Iris pigment epithelial cell (primary cell): ENCODE results near the gene VANGL1.
A peak's percentile ranks its signal among the peaks of the same experiment; 100 is the strongest.

ENCODE experiments used
- DNase-seq: peaks from one replicate; pipeline ENCODE4 v3.0.0-alpha.2; 2011; ENCODE audit warnings: low read depth

VANGL1 gene

GRCh38 chr1:115644109-115644508 is 2.3 kb downstream of the VANGL1 start:
- no peak for DNase-seq

DNA sequence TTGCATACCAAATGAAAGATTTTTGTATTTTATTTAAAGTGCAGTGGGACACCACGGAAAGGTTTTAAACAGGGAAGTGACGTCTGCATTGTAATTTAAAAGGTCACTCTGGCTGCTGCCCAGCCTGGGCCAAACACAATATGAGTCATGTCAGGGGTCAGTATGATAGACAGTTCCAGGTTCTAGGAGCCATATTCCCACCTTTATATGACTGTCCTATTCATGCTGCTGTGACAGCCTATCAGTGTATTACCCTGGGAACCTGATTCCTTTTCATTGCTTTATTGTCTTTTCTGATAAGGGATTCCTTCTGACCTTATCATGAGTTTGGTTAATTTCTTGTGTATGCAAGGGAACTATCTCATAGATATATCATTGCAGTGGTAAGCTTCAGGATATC is 5.3 kb downstream of the VANGL1 start:
- DNase-seq = peak; percentile 44

GRCh38 chr1:115647507-115647906 is 5.7 kb downstream of the VANGL1 start:
- no peak for DNase-seq

GRCh38 chr1:115647919-115648650 is 6.3 kb downstream of the VANGL1 start:
- DNase-seq = no peak

DNA sequence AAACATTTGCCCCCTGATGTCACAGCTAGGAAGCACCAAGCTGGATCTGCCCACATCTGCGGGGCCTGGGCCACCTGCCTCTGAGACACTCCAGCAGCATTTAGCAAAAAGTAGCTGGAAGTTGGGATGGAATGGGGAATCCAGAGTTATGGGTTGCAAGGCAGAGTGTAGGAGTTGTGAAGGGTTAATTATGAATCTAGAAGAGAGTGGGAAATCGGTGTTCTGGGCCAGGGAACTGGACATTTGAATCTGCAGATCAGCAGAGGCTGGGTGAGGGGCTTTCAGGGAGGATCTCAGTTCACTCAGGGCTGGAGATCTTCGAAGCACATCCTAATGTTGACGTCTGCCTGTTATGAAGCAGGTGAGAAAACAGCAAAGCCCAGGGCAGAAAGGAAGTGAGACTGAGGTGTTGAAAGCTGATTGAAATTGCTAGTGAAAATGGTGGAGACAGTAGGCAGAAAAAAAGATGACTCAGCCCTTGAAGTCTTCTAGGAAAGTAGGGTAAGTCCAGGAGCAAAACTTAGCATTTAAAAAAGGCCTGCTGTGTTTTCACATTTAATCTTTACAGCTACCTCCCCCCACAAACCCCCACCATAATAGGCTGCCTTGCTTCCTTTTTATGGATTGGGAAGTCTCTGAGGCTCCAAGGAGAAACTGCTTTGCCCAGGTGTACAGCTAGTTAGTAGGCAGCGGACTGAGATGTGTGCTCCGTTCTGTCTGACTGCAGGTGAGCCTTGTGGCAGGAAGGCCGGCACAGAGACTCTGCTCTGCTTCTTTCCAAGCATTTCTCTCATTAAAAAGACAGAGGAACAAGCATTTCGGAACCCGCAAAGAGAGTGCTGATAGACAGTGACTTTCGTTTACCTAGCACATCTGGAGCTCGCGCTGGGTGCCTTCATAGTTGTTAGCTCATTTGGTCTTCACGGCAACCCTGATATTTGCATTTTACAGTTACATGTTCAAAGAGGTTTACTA is 7.2 kb downstream of the VANGL1 start:
- peak; percentile 39 for DNase-seq

DNA sequence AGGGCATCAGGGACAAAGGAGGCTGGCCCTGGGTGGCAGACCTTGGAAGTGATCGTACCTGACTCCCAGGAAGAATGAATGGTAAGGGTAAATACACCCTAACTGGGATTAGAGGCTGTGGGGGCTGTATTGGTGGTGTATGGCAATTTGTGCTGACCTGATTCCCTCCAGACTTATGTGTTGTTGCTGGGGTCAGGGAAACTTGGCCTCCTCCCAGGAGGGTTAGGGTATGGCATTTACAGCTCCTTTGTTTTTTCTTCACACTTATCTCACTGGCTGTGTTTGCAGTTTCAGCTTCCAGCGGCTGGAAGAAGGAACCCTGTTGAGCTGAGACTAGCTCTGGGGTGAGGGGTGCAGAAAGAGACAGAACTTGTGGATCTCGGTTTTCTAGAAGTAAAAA is 8.2 kb downstream of the VANGL1 start:
- DNase-seq = no peak

DNA sequence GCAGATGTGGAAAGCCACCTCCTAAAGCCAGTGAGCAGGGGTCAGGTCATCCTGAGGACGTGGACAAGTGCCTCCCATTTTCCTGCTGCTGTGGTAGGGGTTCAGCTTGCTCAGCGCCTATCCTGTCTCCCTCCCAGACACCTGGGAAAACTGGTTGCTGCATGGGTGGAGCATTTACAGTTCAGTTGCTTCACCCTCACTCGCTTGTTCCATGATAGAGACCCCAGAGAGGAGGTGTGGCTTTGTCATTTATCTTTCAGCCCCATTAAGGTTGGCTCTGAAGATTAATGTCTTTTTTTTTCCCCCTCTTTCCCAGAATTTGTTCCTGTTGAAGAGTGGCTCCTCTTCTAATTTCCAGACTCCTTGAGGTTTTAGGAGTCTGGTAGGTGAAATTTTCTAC is 9.2 kb downstream of the VANGL1 start:
- DNase-seq = no peak

DNA sequence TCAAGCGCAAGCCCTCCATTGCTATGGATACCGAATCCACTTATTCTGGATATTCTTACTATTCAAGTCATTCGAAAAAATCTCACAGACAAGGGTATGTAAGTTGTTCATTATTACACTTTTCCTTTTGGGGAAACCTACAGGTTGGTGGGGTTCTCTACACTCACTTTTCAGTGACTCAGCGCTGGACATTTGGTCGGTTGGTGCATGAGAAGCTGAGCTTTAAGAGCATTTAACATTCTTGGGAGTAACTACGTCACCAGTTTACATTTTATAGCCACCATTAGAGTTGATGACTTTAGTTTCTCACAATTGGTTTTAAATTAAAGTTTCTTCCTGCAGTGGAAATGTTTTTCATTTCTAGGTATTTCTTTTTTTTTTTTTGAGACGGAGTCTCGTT is 9.6 kb downstream of the VANGL1 start:
- no peak for DNase-seq

DNA sequence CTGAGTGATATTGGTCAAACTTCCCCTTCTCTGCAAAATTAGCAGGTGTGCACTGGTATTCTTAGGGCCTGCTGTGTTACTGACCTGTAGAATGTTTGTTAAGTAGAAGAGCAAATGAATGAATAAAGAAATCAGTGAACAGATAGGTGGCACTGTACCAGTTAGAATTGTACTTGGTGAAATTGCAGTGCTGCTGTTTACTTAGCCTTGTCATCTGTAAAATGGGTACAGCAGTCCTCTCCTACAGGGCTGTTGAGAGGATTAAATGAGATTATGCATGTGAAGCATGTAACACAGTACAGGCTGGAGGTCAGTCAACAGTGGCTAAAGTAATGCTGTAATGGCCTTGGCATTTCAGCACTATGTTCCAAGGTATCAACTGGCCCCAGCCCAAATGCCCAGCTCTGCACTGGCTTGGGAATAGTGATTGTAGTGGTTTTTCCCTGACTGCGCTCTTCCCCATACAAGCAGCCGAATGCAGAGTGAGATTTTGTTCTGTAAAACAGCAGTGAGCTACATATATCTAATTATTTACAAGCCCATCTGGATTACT is 10.5 kb downstream of the VANGL1 start:
- DNase-seq = no peak

DNA sequence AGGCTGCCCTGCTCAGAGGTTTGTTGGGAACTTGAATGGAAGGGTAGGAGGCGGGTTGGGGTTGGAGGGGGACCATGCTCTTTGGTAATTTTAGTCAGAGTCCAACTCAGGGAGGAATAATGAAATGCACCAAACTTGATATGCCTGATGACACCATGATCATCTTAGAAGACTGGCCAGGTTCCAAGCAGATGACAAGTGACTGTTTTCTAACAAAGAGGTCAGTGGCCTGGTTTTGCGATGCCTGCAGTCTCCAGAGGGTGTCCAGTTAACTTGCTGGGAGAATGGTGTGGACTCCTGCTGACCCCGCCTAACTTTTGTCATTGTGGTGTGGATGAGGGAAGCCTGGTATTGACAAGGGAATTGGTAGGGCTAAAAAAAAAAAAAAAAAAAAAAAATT is 12.4 kb downstream of the VANGL1 start:
- no peak for DNase-seq

DNA sequence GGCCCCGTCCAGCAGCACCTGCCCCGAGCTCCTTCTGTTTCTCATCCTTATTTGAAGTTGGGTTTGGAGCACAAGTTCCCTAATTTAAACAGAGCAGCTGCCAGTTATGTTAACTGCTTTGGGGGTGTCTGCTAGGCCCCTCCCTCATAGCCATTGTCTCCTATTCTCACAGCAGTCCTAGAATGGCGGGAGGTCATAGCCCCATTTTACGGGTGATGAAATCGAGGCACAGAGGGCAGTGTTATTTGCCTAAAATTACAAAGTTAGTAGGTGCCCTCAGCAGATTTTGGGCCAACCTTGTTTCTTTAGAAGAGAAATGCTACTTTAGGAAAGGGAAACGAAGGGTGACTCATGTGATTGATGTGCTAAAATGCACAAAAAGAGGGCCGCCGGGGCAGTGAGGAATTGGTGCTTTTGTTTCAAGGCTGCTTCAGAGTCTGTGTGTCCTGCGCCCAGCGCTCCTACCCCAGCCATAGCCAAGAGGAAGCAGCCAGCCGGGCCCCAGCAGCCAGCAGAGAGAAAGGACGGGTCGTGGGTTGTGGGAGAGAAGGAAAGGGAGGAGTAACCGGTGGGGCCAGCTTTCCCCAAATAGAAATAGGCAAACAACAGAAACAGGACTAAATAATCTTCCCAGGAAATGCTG is 13.0 kb downstream of the VANGL1 start:
- peak; percentile 8 for DNase-seq

- DNase-seq = no peak
These were observed 13.5 kb downstream of the VANGL1 start for GRCh38 chr1:115655306-115655663.

- no peak for DNase-seq
These were observed 14.1 kb downstream of the VANGL1 start for GRCh38 chr1:115655916-115656315.

DNA sequence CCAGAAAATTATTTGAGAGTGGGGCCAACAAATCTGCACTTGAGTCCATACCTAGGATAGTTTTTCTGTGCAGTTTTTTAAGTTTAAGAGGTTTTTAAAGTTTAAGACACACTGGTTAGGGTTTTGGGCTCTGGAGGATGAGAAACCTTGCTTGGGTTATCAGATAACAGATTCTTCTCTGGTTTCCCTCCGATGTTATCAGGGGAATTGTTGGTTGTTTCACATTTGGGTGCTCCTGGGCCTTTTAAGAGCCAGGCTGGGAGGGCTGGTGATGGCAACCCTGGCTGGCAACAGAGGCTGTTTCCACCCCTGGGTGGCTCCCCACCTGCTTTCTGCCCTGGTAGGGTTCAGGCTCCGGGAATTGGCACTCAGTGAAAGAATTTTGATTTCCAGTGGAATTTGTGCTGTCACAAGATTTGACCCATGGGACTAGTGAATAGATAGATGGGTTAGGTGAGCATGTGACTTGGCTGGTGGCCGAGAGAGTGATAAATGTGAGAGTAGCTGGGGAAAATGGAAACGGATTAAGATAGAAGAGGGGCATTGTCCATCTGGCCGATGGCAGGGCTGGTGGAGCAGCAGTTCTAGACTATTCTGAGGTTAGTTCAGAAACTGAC is 14.8 kb downstream of the VANGL1 start:
- DNase-seq = no peak

DNA sequence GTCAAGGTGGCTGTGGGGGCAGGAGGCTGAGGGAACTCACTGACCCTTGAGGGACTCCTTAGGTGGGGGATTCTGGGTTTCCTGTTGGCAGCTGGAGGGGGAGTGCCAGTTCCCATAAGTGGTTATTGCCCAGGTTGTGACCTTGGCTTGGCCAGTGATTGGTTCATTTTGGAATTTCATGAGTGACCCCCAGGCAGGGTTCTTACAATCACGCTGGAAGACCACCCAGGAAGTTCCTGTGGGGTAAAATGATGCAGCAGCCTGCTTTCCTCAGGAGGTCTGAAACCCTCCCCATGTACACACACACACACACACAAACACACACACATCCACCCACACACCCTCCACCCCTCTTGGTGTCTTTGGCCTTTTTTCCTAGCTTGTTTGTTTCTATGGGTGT is 16.9 kb downstream of the VANGL1 start:
- no peak for DNase-seq

DNA sequence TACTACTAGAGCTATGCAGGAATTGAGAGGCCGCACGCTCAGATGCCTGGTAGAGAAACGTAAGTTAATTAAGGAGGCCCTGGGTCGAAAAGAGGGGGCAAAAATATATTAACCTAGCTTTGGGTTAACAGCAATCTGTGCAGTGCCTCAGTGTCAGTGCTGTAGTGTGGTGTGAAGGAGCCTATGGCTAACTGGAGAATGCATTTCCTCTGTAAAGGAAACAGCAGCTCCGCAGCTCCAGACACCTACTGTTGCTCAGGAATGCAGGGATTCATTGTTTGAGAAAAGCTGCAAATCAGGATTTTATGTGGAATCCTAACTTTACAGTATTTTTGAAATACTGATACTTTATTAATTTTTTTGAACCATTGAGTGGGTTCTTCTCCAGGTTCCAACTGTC is 18.4 kb downstream of the VANGL1 start:
- no peak for DNase-seq

GRCh38 chr1:115661157-115661556 is 19.4 kb downstream of the VANGL1 start:
- DNase-seq = no peak

DNA sequence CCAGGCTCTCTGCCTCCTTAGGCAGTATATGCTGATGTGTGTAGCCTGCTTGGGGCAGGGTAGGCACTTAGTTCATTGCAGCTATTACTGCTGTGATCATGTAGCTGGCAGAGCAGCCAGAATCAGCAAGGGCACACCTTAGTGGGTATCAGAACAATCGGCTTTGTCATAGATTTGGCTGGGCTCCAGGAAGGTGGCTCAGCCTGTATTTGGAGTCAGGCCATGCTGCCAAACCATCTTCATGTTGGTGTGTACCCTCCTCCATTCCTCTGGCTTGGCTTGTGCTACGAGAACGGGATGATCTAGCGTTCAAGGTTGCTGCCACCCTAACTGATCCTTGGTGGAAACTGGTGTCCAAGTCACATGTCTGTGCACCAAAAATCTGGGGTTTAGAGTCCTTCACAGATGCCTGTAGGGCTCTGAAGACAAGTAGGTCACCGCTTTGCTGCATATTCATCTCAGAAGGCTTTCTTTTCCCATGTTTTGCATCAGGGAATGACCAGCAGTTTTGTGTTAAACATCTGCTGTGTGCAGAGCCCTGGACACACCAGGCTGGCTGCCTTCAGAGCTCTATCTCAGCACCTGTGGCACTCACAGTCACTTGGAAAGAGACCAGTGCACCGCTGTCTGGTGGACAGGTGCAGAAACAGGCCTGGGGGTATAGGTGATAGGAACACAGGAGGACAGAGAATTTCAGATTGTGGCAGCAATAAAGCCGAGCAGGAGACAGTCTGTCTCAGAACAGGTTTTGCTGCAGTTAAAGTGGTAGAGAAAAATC is 23.7 kb downstream of the VANGL1 start:
- DNase-seq = no peak

DNA sequence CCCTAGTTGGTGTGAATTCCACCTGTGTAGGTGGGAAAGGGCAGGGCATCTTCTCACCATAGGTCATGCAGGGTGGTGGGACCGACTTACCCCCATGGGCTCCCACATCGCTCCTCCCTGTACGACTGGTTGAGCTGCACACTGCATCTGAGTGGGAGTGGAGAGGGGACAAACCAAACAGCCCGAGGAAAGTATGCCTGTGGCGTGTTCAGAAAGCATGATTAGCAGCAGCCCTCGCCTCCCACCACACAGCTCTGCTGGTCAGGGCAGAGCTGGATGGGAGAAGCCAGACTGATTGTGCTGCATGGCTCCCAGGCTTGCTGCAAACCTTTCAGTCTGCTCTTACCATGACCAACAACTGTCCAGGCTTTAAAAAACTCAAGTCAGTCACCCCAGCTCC is 24.4 kb downstream of the VANGL1 start:
- DNase-seq = no peak

DNA sequence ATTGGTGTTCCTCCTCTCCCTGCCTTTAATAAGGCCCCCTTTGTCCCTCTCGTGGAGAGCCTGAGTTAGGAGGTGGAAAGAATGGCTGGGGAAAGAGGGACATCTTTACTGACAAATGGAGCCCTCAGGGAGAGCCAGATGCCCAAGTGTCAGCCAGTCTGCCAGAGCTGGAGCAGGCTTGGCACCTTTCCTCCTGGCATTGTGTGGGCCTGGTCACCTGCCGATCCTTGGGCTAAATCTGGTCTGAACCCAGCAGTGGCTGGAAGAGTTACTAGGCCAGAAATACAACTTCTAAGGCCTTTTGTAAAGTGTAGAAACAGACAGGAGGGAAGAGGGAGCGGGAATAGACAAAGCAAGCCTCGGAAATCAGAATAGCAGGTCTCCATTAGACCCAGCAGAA is 24.9 kb downstream of the VANGL1 start:
- no peak for DNase-seq

DNA sequence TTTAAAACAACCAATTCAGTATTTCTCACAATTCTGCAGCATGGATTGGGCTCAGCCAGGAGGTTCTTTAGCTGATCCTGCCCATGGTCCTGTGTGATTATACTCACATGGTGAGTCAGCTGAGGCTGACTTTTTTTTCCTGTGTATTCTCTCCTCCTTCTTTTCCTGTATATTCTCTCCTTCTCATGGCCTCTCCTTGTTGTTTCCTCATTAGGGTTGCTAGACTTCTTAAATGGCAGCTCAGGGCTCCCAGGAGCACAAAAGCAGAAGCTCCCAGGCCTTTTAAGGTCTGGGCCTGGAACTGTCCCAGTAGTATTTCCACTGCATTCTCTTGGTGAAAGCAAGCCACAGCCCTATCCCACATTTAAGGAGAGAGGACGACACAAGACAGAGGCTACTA is 26.8 kb downstream of the VANGL1 start:
- peak; percentile 52 for DNase-seq
